Activated CD4-positive, alpha-beta T cell treated with anti-CD3 and anti-CD28 coated beads, Interleukin-2, Interleukin-4, amounts not matched to agents 100 ng/mL and 50 ng/mL, durations not matched to agents 16 hours and 8 hours (primary cell): ENCODE results near the gene COL6A5.

Experiments
- DNase-seq: peaks from one replicate; pipeline ENCODE4 v3.0.0-alpha.2; 2020; ENCODE audit warnings: low spot score

Gene COL6A5

GRCh38 chr3:130522399-130522798, 176.9 kb downstream of the COL6A5 start:
- no peak for DNase-seq

- no peak for DNase-seq
Measured at GRCh38 chr3:130527426-130527825, 182.0 kb downstream of the COL6A5 start.

- DNase-seq: no peak
Measured at GRCh38 chr3:130528120-130528519, 182.6 kb downstream of the COL6A5 start.

GRCh38 chr3:130529486-130530215, 184.2 kb downstream of the COL6A5 start:
- no peak for DNase-seq

- DNase-seq: no peak
Measured at GRCh38 chr3:130533247-130533646, 187.8 kb downstream of the COL6A5 start.
